NCI-H226 (cell line): ENCODE results near the gene INTS1.

Source experiments
- DNase-seq: peaks from one replicate; pipeline ENCODE4 v3.0.0-alpha.2; 2015

Gene INTS1

GRCh38 chr7:1484569-1484968 lies 19.6 kb downstream of the INTS1 start:
- no peak for DNase-seq

- DNase-seq: no peak
Observed at GRCh38 chr7:1483536-1484505, 20.4 kb downstream of the INTS1 start.

GRCh38 chr7:1483079-1483478 lies 21.1 kb downstream of the INTS1 start:
- no peak for DNase-seq

GRCh38 chr7:1481300-1481699 lies 22.9 kb downstream of the INTS1 start:
- DNase-seq: no peak

GRCh38 chr7:1480670-1481069 lies 23.5 kb downstream of the INTS1 start:
- DNase-seq: no peak

- DNase-seq: no peak
Observed at GRCh38 chr7:1479287-1479686, 24.9 kb downstream of the INTS1 start.

GRCh38 chr7:1478480-1478879 lies 25.7 kb downstream of the INTS1 start:
- no peak for DNase-seq

- no peak for DNase-seq
Observed at GRCh38 chr7:1476859-1477258, 27.3 kb downstream of the INTS1 start.

GRCh38 chr7:1475991-1476390 lies 28.2 kb downstream of the INTS1 start:
- no peak for DNase-seq

- no peak for DNase-seq
Observed at GRCh38 chr7:1475393-1475792, 28.8 kb downstream of the INTS1 start.

- no peak for DNase-seq
Observed at GRCh38 chr7:1474736-1475135, 29.5 kb downstream of the INTS1 start.

GRCh38 chr7:1473864-1474512 lies 30.2 kb downstream of the INTS1 start:
- peak; percentile 85 for DNase-seq

- DNase-seq: no peak
Observed at GRCh38 chr7:1470901-1471300, 33.3 kb downstream of the INTS1 start.

GRCh38 chr7:1468643-1469298 lies 35.4 kb downstream of the INTS1 start:
- DNase-seq: no peak

- no peak for DNase-seq
Observed at GRCh38 chr7:1468203-1468602, 36.0 kb downstream of the INTS1 start.

GRCh38 chr7:1466524-1467271 lies 37.5 kb downstream of the INTS1 start:
- no peak for DNase-seq

GRCh38 chr7:1464694-1465093 lies 39.5 kb downstream of the INTS1 start:
- no peak for DNase-seq

- no peak for DNase-seq
Observed at GRCh38 chr7:1463676-1464223, 40.4 kb downstream of the INTS1 start.

- no peak for DNase-seq
Observed at GRCh38 chr7:1461646-1462375, 42.4 kb downstream of the INTS1 start.

GRCh38 chr7:1460821-1461645 lies 43.2 kb downstream of the INTS1 start:
- peak; percentile 47 for DNase-seq
